Brain microvascular endothelial cell (primary cell): Measurements from ENCODE around the gene MAT1A.
A peak's percentile ranks its signal among the peaks of the same experiment; 100 is the strongest.

Experiments used
- DNase-seq: peaks from one replicate; pipeline ENCODE4 v3.0.0-alpha.2; 2020
- H3K27ac ChIP-seq: fragments of 250-450 bp; sonication (Bioruptor Pico); 2 replicates; pipeline ENCODE4 v1.5.1; 2020; ENCODE audit warnings: mild to moderate bottlenecking, moderate library complexity
- H3K27me3 ChIP-seq: fragments of 250-450 bp; sonication (Bioruptor Pico); replicated peaks from 2 replicates; pipeline ENCODE4 v1.5.1; 2020; ENCODE audit warnings: mild to moderate bottlenecking
- H3K36me3 ChIP-seq: fragments of 250-450 bp; sonication (Bioruptor Pico); replicated peaks from 2 replicates; pipeline ENCODE4 v1.5.1; 2020; ENCODE audit warnings: mild to moderate bottlenecking
- H3K4me3 ChIP-seq: 2 replicates; pipeline ENCODE4 v1.5.1; 2011; ENCODE audit warnings: low read depth, mild to moderate bottlenecking, control low read depth, low read length, moderate library complexity
- CTCF ChIP-seq: IDR thresholded peaks from 2 replicates; pipeline ENCODE4 v1.5.1; 2011; ENCODE audit warnings: low read depth, mild to moderate bottlenecking, moderate library complexity, low read length, control low read depth, inconsistent platforms; ENCODE audit errors: missing control alignments
- in situ Hi-C: cut with HindIII; loops from 2 replicates; pipeline ENCODE4 v1.10.0; 2017; ENCODE audit warnings: low sequenced_read_pairs, low pct_ligation_motif_present

The MAT1A gene

DNA sequence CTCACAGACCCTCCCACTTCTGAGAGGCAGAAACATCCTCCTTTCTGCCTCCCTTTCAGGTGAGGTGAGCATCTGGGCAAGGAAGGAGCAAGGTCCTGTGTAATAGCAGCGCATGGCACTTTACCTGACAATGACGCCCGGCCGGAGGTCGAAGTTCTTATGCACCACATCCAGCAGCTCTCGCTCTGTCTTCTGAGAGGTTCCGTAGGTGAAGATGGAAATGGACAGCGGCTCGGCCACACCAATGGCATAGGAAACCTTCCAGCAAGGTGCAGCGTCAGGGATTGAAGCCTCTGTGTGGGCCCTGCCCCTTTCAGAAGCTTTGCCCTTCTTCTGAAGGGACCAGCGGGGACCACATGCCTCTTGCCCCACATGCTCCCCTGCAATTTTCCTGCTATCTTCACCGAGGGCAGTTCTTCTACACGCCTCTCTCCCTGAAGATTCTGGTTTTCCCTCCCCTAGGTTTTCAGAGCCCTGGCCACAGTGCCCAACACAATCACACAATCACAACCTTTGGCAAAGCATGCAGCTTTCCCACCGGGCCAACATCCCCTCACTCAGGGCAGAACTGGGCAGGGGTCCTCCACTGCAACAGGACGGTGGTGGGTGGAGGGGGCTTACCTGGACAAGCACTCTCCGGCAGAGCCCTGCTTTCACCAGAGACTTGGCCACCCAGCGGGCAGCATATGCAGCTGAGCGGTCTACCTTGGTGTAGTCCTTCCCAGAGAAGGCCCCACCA lies 14.9 kb downstream of the MAT1A start:
- H3K36me3 ChIP-seq, result no peaks in the 10 kb centered on the region
- no peak overlapping the region for H3K4me3 ChIP-seq
- no peak overlapping the region for H3K27ac ChIP-seq
- DNase-seq, result no peak
- no peaks in the 10 kb centered on the region for H3K27me3 ChIP-seq
- no peak for TF ChIP-seq CTCF
- in situ Hi-C loops, result no loop called here

GRCh38 chr10:80273523-80274170 lies 15.8 kb downstream of the MAT1A start:
- no peak for TF ChIP-seq CTCF
- Histone ChIP-seq H3K4me3 (no peak overlapping the region), H3K36me3 (no peaks in the 10 kb centered on the region), H3K27me3 (no peaks in the 10 kb centered on the region), H3K27ac (no peak overlapping the region)
- in situ Hi-C loops, result no loop called here
- no peak for DNase-seq

DNA sequence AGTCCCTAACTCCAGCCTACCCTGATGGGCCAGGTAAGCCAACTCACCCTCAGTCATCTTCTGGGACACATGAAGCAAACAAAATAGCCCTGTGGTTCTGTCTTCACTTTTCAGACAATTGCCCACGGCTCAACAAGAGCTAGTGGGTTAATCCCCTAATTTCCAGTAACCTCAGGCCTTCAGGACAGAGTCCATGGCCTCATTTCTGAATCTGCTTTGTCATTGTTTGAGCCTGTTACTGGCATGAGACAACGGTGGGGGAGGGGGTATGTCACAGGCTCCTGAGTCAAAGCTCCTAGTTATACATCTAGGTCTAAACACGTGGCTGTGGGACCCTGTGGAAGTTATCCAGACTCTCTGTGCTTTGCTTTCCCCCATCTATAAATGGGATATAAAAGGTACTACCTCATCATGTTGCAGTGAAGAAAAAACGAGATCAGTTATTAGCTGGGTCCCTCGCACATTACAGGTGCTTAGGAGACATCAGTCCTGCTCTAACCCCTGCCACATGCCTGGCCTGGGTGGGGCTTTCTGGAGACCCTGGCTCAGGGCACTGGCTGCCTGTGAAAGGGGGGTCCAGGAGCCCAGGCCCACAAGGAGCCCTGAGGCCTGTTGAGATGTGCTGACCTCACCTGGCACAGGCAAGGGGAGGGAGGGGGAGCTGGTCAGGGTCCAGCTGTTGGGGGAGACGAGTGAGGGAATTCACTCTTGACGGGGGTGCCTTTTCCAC lies 16.5 kb downstream of the MAT1A start:
- H3K4me3 ChIP-seq, result no peak overlapping the region
- H3K27ac ChIP-seq, result no peak overlapping the region
- TF ChIP-seq CTCF, result no peak
- peak; percentile 2 for DNase-seq
- no peaks in the 10 kb centered on the region for H3K36me3 ChIP-seq
- no peaks in the 10 kb centered on the region for H3K27me3 ChIP-seq
- in situ Hi-C loops, result no loop called here

DNA sequence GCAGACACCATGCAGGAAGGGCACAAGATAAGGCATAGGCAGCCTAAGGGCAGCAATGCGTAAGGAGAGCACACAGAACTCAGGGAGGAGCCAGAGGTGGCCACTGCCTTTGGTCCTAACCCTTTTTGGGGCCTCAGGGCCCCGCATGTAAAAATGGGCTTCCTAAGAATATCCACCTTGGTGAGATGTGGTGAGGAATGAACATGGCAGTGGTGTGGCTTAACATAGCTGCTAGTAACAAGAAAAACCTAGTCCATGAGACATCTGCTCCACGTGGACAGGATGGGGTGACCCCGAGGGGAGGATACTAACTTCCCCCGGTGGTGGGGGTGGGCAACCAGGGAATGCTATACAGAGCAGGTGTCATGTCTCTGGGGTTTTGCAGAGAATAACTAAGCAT lies 18.0 kb downstream of the MAT1A start:
- Histone ChIP-seq H3K27ac (no peak overlapping the region), H3K27me3 (no peaks in the 10 kb centered on the region), H3K4me3 (no peak overlapping the region), H3K36me3 (no peaks in the 10 kb centered on the region)
- TF ChIP-seq CTCF, result no peak
- DNase-seq, result no peak
- in situ Hi-C loops, result no loop called here

DNA sequence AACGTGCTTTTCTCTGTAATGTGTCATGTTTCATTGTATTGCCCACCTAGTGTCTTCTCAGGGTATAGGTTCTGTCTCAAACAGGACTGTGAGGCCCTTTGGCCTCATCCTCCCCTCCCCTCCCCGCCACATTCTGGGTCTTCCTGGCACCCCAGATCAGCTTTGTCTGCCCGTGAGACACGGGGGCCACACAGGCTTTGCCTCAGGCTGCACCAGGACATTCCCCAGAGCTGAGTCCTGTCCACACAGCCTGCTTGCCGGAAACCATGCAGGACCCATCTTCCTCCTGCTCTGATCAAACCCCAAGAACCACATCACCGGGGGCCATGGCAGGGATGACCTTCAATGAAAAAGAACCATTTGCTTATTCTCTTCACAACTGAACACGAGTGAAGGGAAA lies 18.6 kb downstream of the MAT1A start:
- in situ Hi-C loops, result no loop called here
- TF ChIP-seq CTCF, result no peak
- Histone ChIP-seq H3K4me3 (no peak overlapping the region), H3K36me3 (no peaks in the 10 kb centered on the region), H3K27me3 (no peaks in the 10 kb centered on the region), H3K27ac (no peak overlapping the region)
- no peak for DNase-seq
